OCI-LY7 (cell line): Measurements from ENCODE around the gene MGA. TPM values are rescaled to one million over a fixed set of nuclear protein-coding genes. Genes with fewer than 3 reads are reported as not detected.

Experiments used
- BruUV-seq: library from RNA; stranded (reverse); fragments of 400-500 nt; replicated peaks from 2 replicates; lab custom pipeline; 2021; lab: Mats Ljungman, UMichigan
- CTCF ChIA-PET: fragments of 300-600 bp; sonication (Branson Sonifier 250); formaldehyde crosslinking; loops from one replicate; lab custom pipeline; 2022; ENCODE audit warnings: antibody characterized with exemption; ENCODE audit not compliant: unreplicated experiment; lab: Charles Lee
- POLR2A ChIA-PET: fragments of 300-600 bp; sonication (Branson Sonifier 250); formaldehyde crosslinking; loops from one replicate; lab custom pipeline; 2022; ENCODE audit warnings: antibody characterized with exemption; lab: Charles Lee
- DNase-seq: peaks from one replicate; pipeline ENCODE4 v3.0.0-alpha.2; 2015; ENCODE audit warnings: low spot score
- H2AFZ ChIP-seq: fragments of 200-600 bp; sonication (generic), shearing (Covaris generic); 2 replicates; pipeline ENCODE4 v1.6.1; 2014; ENCODE audit warnings: mild to moderate bottlenecking, antibody characterized with exemption, low read length, moderate library complexity
- H3K27ac ChIP-seq: fragments of 200-600 bp; sonication (generic); 2 replicates; pipeline ENCODE4 v1.5.1; 2014; ENCODE audit warnings: mixed run types, low read depth, mild to moderate bottlenecking, moderate library complexity, low read length, inconsistent platforms; ENCODE audit not compliant: poor library complexity, severe bottlenecking
- H3K36me3 ChIP-seq: fragments of 200-600 bp; sonication (generic); 2 replicates; pipeline ENCODE4 v1.6.1; 2014; ENCODE audit warnings: mild to moderate bottlenecking, antibody characterized with exemption, low read length, moderate library complexity, mixed read lengths; ENCODE audit not compliant: insufficient read depth
- H3K4me1 ChIP-seq: fragments of 200-600 bp; sonication (generic); 2 replicates; pipeline ENCODE4 v1.5.1; 2014; ENCODE audit warnings: mild to moderate bottlenecking, low read length; ENCODE audit not compliant: insufficient read depth, poor library complexity, severe bottlenecking
- H3K4me2 ChIP-seq: fragments of 200-600 bp; sonication (generic); 2 replicates; pipeline ENCODE4 v1.6.1; 2014; ENCODE audit warnings: mild to moderate bottlenecking, low read length
- H3K4me3 ChIP-seq: fragments of 200-600 bp; sonication (generic); 2 replicates; pipeline ENCODE4 v1.5.1; 2014; ENCODE audit warnings: mild to moderate bottlenecking, low read depth, low read length; ENCODE audit not compliant: poor library complexity, severe bottlenecking
- H3K79me2 ChIP-seq: fragments of 200-600 bp; sonication (generic); 2 replicates; pipeline ENCODE4 v1.6.1; 2016; ENCODE audit warnings: low read depth, mild to moderate bottlenecking, low read length, moderate library complexity, mixed read lengths; ENCODE audit not compliant: insufficient read depth
- H3K9me2 ChIP-seq: fragments of 200-600 bp; sonication (generic); 2 replicates; pipeline ENCODE4 v1.6.1; 2016; ENCODE audit warnings: mild to moderate bottlenecking, low read length, mixed read lengths; ENCODE audit not compliant: insufficient read depth
- H3K9me3 ChIP-seq: fragments of 200-600 bp; sonication (generic); 2 replicates; pipeline ENCODE4 v1.6.1; 2014; ENCODE audit warnings: mild to moderate bottlenecking, mixed run types, low read length, mixed read lengths
- H4K20me1 ChIP-seq: fragments of 200-600 bp; sonication (generic); 2 replicates; pipeline ENCODE4 v1.6.1; 2014; ENCODE audit warnings: mild to moderate bottlenecking, antibody characterized with exemption, low read length, moderate library complexity, mixed read lengths; ENCODE audit not compliant: insufficient read depth
- EZH2phosphoT487 ChIP-seq: fragments of 200-600 bp; sonication (generic); IDR thresholded peaks from 2 replicates; pipeline ENCODE4 v1.6.1; 2018; ENCODE audit warnings: low read depth, borderline replicate concordance, mild to moderate bottlenecking, mixed run types, antibody characterized with exemption, low read length, moderate library complexity, mixed read lengths
- intact Hi-C: fragments of 100-400 bp; cut with micrococcal nuclease; formaldehyde crosslinking; loops from one replicate; pipeline ENCODE4 v1.10.0; 2022; ENCODE audit not compliant: unreplicated experiment
- total RNA-seq, 2 experiments: library from RNA; depleted of rRNA in 1 of 2; stranded (reverse); fragments of >200 nt in 1 of 2; shearing (Covaris generic) in 1 of 2; gene quantifications; 2 replicates each; pipeline ENCODE4 v1.2.3, GENCODE V29; 2014 to 2022
- TF ChIP-seq, protein P1 (sequence below): fragments of 200-600 bp; sonication (generic); conservative IDR thresholded peaks from 2 replicates; pipeline ENCODE4 v1.5.1; 2014; ENCODE audit warnings: mild to moderate bottlenecking, antibody characterized with exemption, low read length, moderate library complexity, mixed read lengths

Gene MGA
- total RNA-seq, 2 experiments from 2014 or later = 48.8 to 59.1 TPM

DNA sequence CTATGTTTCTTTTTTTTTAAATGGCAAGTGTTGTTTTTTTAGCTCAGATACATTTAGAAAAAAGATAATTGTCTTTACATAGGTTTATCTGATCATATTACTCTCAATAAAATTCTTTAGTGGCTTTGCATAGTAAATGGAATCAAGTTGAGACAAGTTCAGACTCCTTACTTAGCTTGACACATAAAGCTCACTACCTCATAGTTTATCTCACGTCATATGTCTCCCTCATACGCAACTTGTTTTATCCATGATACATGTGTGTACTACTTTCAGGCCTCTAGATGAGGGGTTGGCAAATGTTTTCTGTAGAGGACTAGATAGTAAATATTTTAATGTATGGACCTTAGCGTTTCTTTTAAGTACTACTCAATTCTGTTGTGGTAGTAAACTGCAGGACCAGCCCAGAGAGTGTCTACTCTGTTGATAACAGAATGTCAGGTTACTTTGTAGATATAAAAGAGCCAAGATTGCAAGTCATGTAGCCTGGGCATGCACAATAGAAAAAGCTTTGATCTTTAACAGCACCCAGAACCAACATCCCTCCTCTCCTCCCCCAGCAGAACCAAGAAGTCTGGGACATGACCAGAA, 28.2 kb upstream of the MGA start:
- no peak overlapping the region for H3K27ac ChIP-seq
- H3K4me1 ChIP-seq = peaks cover 16% of the 10 kb centered on the region
- POLR2A ChIA-PET = interaction anchor here (0.7 to 1.3 kb wide), 2 partner anchors 15 to 109 kb away, joined by 3 read pairs; no protein-coding TSS in a partner anchor
- no peak overlapping the region for H3K4me3 ChIP-seq
- intact Hi-C loops = no loop called here
- CTCF ChIA-PET = no interaction called here
- no peak overlapping the region for H2AFZ ChIP-seq
- no peak overlapping the region for H3K4me2 ChIP-seq
- no peaks in the 10 kb centered on the region for H3K36me3 ChIP-seq
- H4K20me1 ChIP-seq = no peaks in the 10 kb centered on the region
- no peaks in the 10 kb centered on the region for H3K9me3 ChIP-seq
- no peak for DNase-seq
- no peaks in the 10 kb centered on the region for H3K79me2 ChIP-seq
- no TSS peak for BruUV-seq
- no peak for TF ChIP-seq EZH2phosphoT487
- TF ChIP-seq, protein P1, sequence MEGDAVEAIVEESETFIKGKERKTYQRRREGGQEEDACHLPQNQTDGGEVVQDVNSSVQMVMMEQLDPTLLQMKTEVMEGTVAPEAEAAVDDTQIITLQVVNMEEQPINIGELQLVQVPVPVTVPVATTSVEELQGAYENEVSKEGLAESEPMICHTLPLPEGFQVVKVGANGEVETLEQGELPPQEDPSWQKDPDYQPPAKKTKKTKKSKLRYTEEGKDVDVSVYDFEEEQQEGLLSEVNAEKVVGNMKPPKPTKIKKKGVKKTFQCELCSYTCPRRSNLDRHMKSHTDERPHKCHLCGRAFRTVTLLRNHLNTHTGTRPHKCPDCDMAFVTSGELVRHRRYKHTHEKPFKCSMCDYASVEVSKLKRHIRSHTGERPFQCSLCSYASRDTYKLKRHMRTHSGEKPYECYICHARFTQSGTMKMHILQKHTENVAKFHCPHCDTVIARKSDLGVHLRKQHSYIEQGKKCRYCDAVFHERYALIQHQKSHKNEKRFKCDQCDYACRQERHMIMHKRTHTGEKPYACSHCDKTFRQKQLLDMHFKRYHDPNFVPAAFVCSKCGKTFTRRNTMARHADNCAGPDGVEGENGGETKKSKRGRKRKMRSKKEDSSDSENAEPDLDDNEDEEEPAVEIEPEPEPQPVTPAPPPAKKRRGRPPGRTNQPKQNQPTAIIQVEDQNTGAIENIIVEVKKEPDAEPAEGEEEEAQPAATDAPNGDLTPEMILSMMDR = no peak
- H3K9me2 ChIP-seq = no peaks in the 10 kb centered on the region

GRCh38 chr15:41633609-41634008, 26.6 kb upstream of the MGA start:
- no TSS peak for BruUV-seq
- no peak for TF ChIP-seq EZH2phosphoT487
- TF ChIP-seq, protein P1 = no peak
- CTCF ChIA-PET = interaction anchor here (0.7 kb wide), 1 partner anchor 140 kb away, joined by 3 read pairs; the partner anchor contains the start of gene MAPKBP1

More at GRCh38 chr15:41633609-41634008, 26.6 kb upstream of the MGA start:
- Histone ChIP-seq H3K9me2 (no peaks in the 10 kb centered on the region), H3K4me2 (peak overlapping the region; percentile 56), H3K4me3 (no peak overlapping the region), H3K4me1 (peaks cover 16% of the 10 kb centered on the region), H2AFZ (peak overlapping the region; percentile 96), H3K36me3 (no peaks in the 10 kb centered on the region), H3K9me3 (no peaks in the 10 kb centered on the region), H3K79me2 (no peaks in the 10 kb centered on the region), H4K20me1 (no peaks in the 10 kb centered on the region), H3K27ac (no peak overlapping the region)
- no peak for DNase-seq
- intact Hi-C loops = no loop called here
- POLR2A ChIA-PET = interaction anchor here (0.9 to 1.6 kb wide), 2 partner anchors 20 to 27 kb away, joined by 5 to 7 read pairs; partner anchors contain the start of gene MGA
